B cell (primary cell): ENCODE measurements around the gene SLC25A13. TPM values are rescaled to one million over a fixed set of nuclear protein-coding genes. Genes with fewer than 3 reads are reported as not detected.

ENCODE experiments used
- ATAC-seq: fragments of 200-7000 bp; cut with Tn5 transposase; one replicate; pipeline ENCODE4 v1.10.0; 2021; ENCODE audit warnings: low read depth, mild to moderate bottlenecking, moderate number of reproducible peaks, moderate library complexity
- CTCF ChIA-PET: fragments of 350-600 bp; sonication (Branson Sonifier 250); formaldehyde crosslinking; loops from one replicate; lab custom pipeline; 2021; ENCODE audit warnings: antibody characterized with exemption, inconsistent platforms; lab: Charles Lee
- POLR2A ChIA-PET: fragments of 350-600 bp; sonication (Branson Sonifier 250); formaldehyde crosslinking; loops from one replicate; lab custom pipeline; 2021; ENCODE audit warnings: antibody characterized with exemption; lab: Charles Lee
- DNase-seq: peaks from one replicate; pipeline ENCODE4 v3.0.0; 2013
- H2AFZ ChIP-seq: 2 replicates; pipeline ENCODE4 v1.6.1; 2012; ENCODE audit warnings: mild to moderate bottlenecking, low read depth, low read length; ENCODE audit not compliant: insufficient read depth, poor library complexity, severe bottlenecking
- H3K27ac ChIP-seq, 2 donors: 1 replicate in 1 of 2; 2 replicates in 1 of 2; pipeline ENCODE4 v1.5.1; 2012 to 2013; ENCODE audit warnings: low read length in 2 of 2, mild to moderate bottlenecking in 2 of 2, moderate library complexity in 1 of 2
- H3K27me3 ChIP-seq, 4 experiments: fragments of 200-600 bp in 1 of 4; sonication (generic) in 1 of 4; replicated peaks in 1 of 4; 1 replicate in 2 of 4; 2 replicates in 2 of 4; pipeline versions ENCODE4 v1.6.1 to v1.7.0; 2013 to 2016; ENCODE audit warnings: low read length in 3 of 4, mild to moderate bottlenecking in 2 of 4, mixed read lengths in 1 of 4, moderate library complexity in 1 of 4; ENCODE audit not compliant: insufficient read depth in 4 of 4, control insufficient read depth in 3 of 4; ENCODE audit errors: control extremely low read depth in 1 of 4
- H3K36me3 ChIP-seq, 2 experiments: replicated peaks in 1 of 2; 1 replicate in 1 of 2; 2 replicates in 1 of 2; pipeline versions ENCODE4 v1.6.1 to v1.7.1; 2013; ENCODE audit warnings: low read length in 1 of 2; ENCODE audit not compliant: insufficient read depth in 2 of 2, control insufficient read depth in 1 of 2; ENCODE audit errors: control extremely low read depth in 1 of 2, extremely low read depth in 1 of 2
- H3K4me1 ChIP-seq, 2 donors: fragments of 200-600 bp in 1 of 2; sonication (generic) in 1 of 2; 1 replicate in 1 of 2; 2 replicates in 1 of 2; pipeline versions ENCODE4 v1.5.1 to v1.6.1; 2013 to 2017; ENCODE audit warnings: low read length in 2 of 2; ENCODE audit not compliant: control insufficient read depth in 2 of 2, insufficient read depth in 2 of 2
- H3K4me2 ChIP-seq: replicated peaks from 2 replicates; pipeline ENCODE3; 2012; ENCODE audit warnings: mild to moderate bottlenecking, low read depth, low read length; ENCODE audit not compliant: poor library complexity, severe bottlenecking
- H3K4me3 ChIP-seq, 5 experiments: fragments of 200-600 bp in 1 of 5; sonication (generic) in 1 of 5; 1 replicate in 3 of 5; 2 replicates in 2 of 5; pipeline versions ENCODE4 v1.5.1 to v1.7.0; 2011 to 2016; ENCODE audit warnings: low read length in 4 of 5, mild to moderate bottlenecking in 4 of 5, low read depth in 2 of 5, control low read depth in 1 of 5, moderate library complexity in 1 of 5; ENCODE audit not compliant: insufficient read depth in 1 of 5; ENCODE audit errors: control extremely low read depth in 1 of 5, extremely low read depth in 1 of 5
- H3K79me2 ChIP-seq: fragments of 200-600 bp; sonication (generic); one replicate; pipeline ENCODE4 v1.6.0; 2016; ENCODE audit warnings: low read length; ENCODE audit not compliant: control insufficient read depth, insufficient read depth
- H3K9ac ChIP-seq: fragments of 200-600 bp; sonication (generic); 2 replicates; pipeline ENCODE4 v1.6.1; 2017; ENCODE audit warnings: mild to moderate bottlenecking, low read length, moderate library complexity
- H3K9me3 ChIP-seq, 3 donors: one replicate each; pipeline versions ENCODE4 v1.6.1 to v1.7.1; 2013; ENCODE audit warnings: low read length in 2 of 3; ENCODE audit not compliant: control insufficient read depth in 2 of 3, insufficient read depth in 1 of 3; ENCODE audit errors: control extremely low read depth in 1 of 3
- H4K20me1 ChIP-seq: 2 replicates; pipeline ENCODE4 v1.6.0; 2012; ENCODE audit warnings: mild to moderate bottlenecking, low read length; ENCODE audit not compliant: insufficient read depth, control insufficient read depth, poor library complexity, severe bottlenecking
- H3K27ac Mint-ChIP-seq: one replicate; pipeline ENCODE4 v1.8.0; 2021; ENCODE audit warnings: mixed read lengths
- H3K27me3 Mint-ChIP-seq: one replicate; pipeline ENCODE4 v1.8.0; 2021; ENCODE audit warnings: mixed read lengths
- H3K4me1 Mint-ChIP-seq: one replicate; pipeline ENCODE4 v1.8.0; 2021; ENCODE audit warnings: mixed read lengths
- H3K4me3 Mint-ChIP-seq: one replicate; pipeline ENCODE4 v1.8.0; 2021; ENCODE audit warnings: mixed read lengths
- H3K9me3 Mint-ChIP-seq: one replicate; pipeline ENCODE4 v1.8.0; 2022; ENCODE audit warnings: mixed read lengths; ENCODE audit not compliant: insufficient read depth
- EZH2 ChIP-seq: IDR thresholded peaks from 2 replicates; pipeline ENCODE4 v1.6.1; 2012; ENCODE audit warnings: borderline replicate concordance, low read depth, mild to moderate bottlenecking, moderate library complexity, low read length; ENCODE audit not compliant: insufficient read depth, poor library complexity, severe bottlenecking
- WGBS: methylation state at CpG from one replicate; pipeline ENCODE4 v1.1.5; 2013; ENCODE audit warnings: missing lambda C conversion rate; ENCODE audit not compliant: insufficient coverage; 5-methylcytosine and 5-hydroxymethylcytosine counted together
- intact Hi-C: fragments of 100-400 bp; cut with micrococcal nuclease; formaldehyde crosslinking; loops from one replicate; pipeline ENCODE4 v1.10.0; 2022
- polyA plus RNA-seq: library from polyadenylated mRNA; depleted of rRNA; stranded (reverse); fragments of >200 nt; gene quantifications from 2 replicates; pipeline ENCODE4 v1.2.3, GENCODE V29; 2012
- total RNA-seq, 2 donors: library from RNA; stranded (reverse); fragments of 120-200 nt in 1 of 2; gene quantifications; 1 replicate in 1 of 2; 2 replicates in 1 of 2; pipeline versions ENCODE4 v1.2.3 to v1.2.4, GENCODE V29; 2013 to 2022
- TF ChIP-seq, protein P1 (sequence below): fragments of 200-600 bp; IDR thresholded peaks from one replicate; pipeline ENCODE4 v1.8.0; 2022; ENCODE audit warnings: antibody characterized with exemption, mild to moderate bottlenecking

SLC25A13 gene
- total and polyA plus RNA-seq, 2 donors (not counting 1 experiment from before 2014, with no cell fraction given), result 12.5 to 30.9 TPM

DNA sequence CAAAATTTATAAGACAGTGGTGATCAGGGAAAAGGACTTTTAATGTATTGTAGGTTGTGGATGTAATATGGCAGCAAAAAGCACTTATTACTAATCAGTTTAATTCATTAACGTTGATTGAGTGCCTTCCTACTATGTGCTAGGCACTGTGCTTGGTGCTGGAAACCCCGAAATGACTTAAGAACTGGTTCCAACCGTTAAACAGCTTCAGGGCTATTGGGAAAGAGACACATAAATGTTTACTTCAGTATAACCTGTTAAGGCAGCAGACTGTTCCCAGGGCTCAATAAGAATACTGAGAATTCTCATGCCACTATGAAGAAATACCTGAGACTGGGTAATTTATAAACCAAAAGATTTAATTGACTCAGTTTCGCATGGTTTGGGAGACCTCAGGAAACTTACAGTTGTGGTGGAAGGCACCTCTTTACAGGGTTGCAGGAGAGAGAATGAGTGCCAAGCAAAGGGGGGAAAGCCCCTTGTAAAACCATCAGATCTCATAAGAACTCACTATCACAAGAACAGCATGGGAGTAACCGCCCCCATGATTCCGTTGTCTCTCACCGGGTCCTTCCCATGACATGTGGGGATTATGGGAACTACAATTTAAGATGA lies 1.1 kb upstream of the SLC25A13 start:
- WGBS, result no CpG with 5 or more reads among the region's 7 CpGs
- no peak for ATAC-seq
- Histone ChIP-seq H2AFZ (no peak overlapping the region), H3K27me3 (no peaks in the 10 kb centered on the region), H3K4me3 (no peak overlapping the region), H3K9ac (no peak overlapping the region), H4K20me1 (peaks cover 4% of the 10 kb centered on the region), H3K27ac (no peak overlapping the region), H3K79me2 (peaks cover 38% of the 10 kb centered on the region), H3K4me1 (peaks cover 21 to 24% of the 10 kb centered on the region in 2 donors), H3K9me3 (peaks cover 2 to 7% (median 4%) of the 10 kb centered on the region in 3 donors), H3K36me3 (no peaks in the 10 kb centered on the region), H3K4me2 (peak overlapping the region; percentile 79)
- ChIA-PET CTCF (no interaction called here), POLR2A (no interaction called here)
- TF ChIP-seq, protein P1, sequence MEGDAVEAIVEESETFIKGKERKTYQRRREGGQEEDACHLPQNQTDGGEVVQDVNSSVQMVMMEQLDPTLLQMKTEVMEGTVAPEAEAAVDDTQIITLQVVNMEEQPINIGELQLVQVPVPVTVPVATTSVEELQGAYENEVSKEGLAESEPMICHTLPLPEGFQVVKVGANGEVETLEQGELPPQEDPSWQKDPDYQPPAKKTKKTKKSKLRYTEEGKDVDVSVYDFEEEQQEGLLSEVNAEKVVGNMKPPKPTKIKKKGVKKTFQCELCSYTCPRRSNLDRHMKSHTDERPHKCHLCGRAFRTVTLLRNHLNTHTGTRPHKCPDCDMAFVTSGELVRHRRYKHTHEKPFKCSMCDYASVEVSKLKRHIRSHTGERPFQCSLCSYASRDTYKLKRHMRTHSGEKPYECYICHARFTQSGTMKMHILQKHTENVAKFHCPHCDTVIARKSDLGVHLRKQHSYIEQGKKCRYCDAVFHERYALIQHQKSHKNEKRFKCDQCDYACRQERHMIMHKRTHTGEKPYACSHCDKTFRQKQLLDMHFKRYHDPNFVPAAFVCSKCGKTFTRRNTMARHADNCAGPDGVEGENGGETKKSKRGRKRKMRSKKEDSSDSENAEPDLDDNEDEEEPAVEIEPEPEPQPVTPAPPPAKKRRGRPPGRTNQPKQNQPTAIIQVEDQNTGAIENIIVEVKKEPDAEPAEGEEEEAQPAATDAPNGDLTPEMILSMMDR, result no peak
- no peak for TF ChIP-seq EZH2
- Mint-ChIP-seq H3K9me3 (peaks cover 3% of the 10 kb centered on the region), H3K4me1 (peaks cover 45% of the 10 kb centered on the region), H3K27me3 (no peaks in the 10 kb centered on the region), H3K4me3 (peak overlapping the region; percentile 86), H3K27ac (no peak overlapping the region)
- intact Hi-C loops, result loop anchor here (5.0 kb wide), 1 partner anchor 1816 kb away; the partner anchor contains the start of gene CASD1
- DNase-seq, result no peak

DNA sequence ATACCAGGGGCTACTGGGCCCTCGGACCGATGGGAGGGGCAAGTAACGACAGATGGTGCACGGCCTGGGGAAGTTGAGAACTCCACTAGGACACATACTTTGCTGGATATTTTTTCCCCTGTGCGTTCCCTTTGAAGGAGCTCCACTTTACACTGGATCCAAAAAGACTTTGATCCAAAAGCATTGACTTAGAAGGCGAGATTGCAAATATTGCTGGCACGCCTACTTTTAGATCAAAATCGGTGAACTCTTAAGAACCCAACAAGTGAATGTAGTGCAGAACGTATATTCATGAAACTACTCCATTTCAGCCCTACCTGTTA lies 436 bp upstream of the SLC25A13 start:
- TF ChIP-seq, protein P1, result no peak
- TF ChIP-seq EZH2, result no peak
- ATAC-seq, result no peak
- Mint-ChIP-seq H3K9me3 (peaks cover 3% of the 10 kb centered on the region), H3K27me3 (no peaks in the 10 kb centered on the region), H3K27ac (peak overlapping the region; percentile 88), H3K4me3 (peak overlapping the region; percentile 86), H3K4me1 (peaks cover 47% of the 10 kb centered on the region)
- no peak for DNase-seq
- Histone ChIP-seq H3K9ac (peak overlapping the region; percentile 88), H3K4me1 (peaks cover 21 to 24% of the 10 kb centered on the region in 2 donors), H3K79me2 (peaks cover 42% of the 10 kb centered on the region), H3K4me3 (peak overlapping the region; percentile 67 to 92 (median 79)), H3K4me2 (peak overlapping the region; percentile 79), H3K9me3 (peaks cover 2 to 7% (median 3%) of the 10 kb centered on the region in 3 donors), H3K36me3 (no peaks in the 10 kb centered on the region), H3K27ac (peak overlapping the region; percentile 85 to 87), H2AFZ (peak overlapping the region; percentile 95), H3K27me3 (no peaks in the 10 kb centered on the region), H4K20me1 (peaks cover 4% of the 10 kb centered on the region)
- POLR2A ChIA-PET, result no interaction called here
- WGBS, result 31% methylated on average over 8 of the region's 9 CpGs
- intact Hi-C loops, result loop anchor here (5.0 kb wide), 1 partner anchor 1815 kb away; the partner anchor contains the start of gene CASD1
- CTCF ChIA-PET, result no interaction called here
